ENCODE measurements around the gene RABL2A.
"Not testable (repeated sequence)": the region's sequence is repeated elsewhere in the genome, so short reads cannot be mapped to it uniquely, and the experiment has no call there.

The RABL2A gene

GRCh38 chr2:113685471-113685870, 58.4 kb downstream of the RABL2A start:
- DNase-seq (ENCODE audit: low read depth), result no peak

- no peak for DNase-seq (ENCODE audit: low read depth)
Measured at GRCh38 chr2:113686537-113686936, 59.5 kb downstream of the RABL2A start.

- not testable (repeated sequence) for DNase-seq (ENCODE audit: low read depth)
Measured at GRCh38 chr2:113690871-113691270, 63.8 kb downstream of the RABL2A start.
